NCI-H146 treated with DMSO at 0.1 percent for 48 hours (cell line): ENCODE results near the gene DMD.

Experiments
- DNase-seq: peaks from one replicate; lab custom pipeline; 2025; ENCODE audit not compliant: unreplicated experiment; lab: John Stamatoyannopoulos, UW

Gene DMD

GRCh38 chrX:31796624-31797023 lies 1414.7 kb downstream of the DMD start:
- no peak for DNase-seq

- no peak for DNase-seq
Observed at GRCh38 chrX:31747411-31747810, 1463.9 kb downstream of the DMD start.

- DNase-seq = no peak
Observed at GRCh38 chrX:31743004-31743403, 1468.3 kb downstream of the DMD start.

GRCh38 chrX:31717474-31717873 lies 1493.9 kb downstream of the DMD start:
- no peak for DNase-seq

GRCh38 chrX:31715675-31716074 lies 1495.7 kb downstream of the DMD start:
- no peak for DNase-seq

GRCh38 chrX:31714797-31715196 lies 1496.6 kb downstream of the DMD start:
- no peak for DNase-seq

GRCh38 chrX:31713120-31713519 lies 1498.2 kb downstream of the DMD start:
- DNase-seq = no peak

- no peak for DNase-seq
Observed at GRCh38 chrX:31711166-31711565, 1500.2 kb downstream of the DMD start.

GRCh38 chrX:31708116-31708515 lies 1503.2 kb downstream of the DMD start:
- DNase-seq = no peak

GRCh38 chrX:31706466-31706865 lies 1504.9 kb downstream of the DMD start:
- DNase-seq = no peak

- DNase-seq = no peak
Observed at GRCh38 chrX:31705816-31706215, 1505.5 kb downstream of the DMD start.

GRCh38 chrX:31704938-31705337 lies 1506.4 kb downstream of the DMD start:
- DNase-seq = no peak

GRCh38 chrX:31702222-31702621 lies 1509.1 kb downstream of the DMD start:
- DNase-seq = no peak

GRCh38 chrX:31697294-31697916 lies 1513.9 kb downstream of the DMD start:
- no peak for DNase-seq

GRCh38 chrX:31679861-31680260 lies 1531.5 kb downstream of the DMD start:
- DNase-seq = no peak

GRCh38 chrX:31670245-31670644 lies 1541.1 kb downstream of the DMD start:
- no peak for DNase-seq

- DNase-seq = no peak
Observed at GRCh38 chrX:31665454-31665853, 1545.9 kb downstream of the DMD start.

- DNase-seq = no peak
Observed at GRCh38 chrX:31663172-31663571, 1548.2 kb downstream of the DMD start.

GRCh38 chrX:31661280-31661810 lies 1550.0 kb downstream of the DMD start:
- no peak for DNase-seq

GRCh38 chrX:31658360-31658759 lies 1553.0 kb downstream of the DMD start:
- peak; percentile 0 for DNase-seq

- DNase-seq = no peak
Observed at GRCh38 chrX:31656013-31656412, 1555.3 kb downstream of the DMD start.

GRCh38 chrX:31653422-31653821 lies 1557.9 kb downstream of the DMD start:
- no peak for DNase-seq

GRCh38 chrX:31652650-31653049 lies 1558.7 kb downstream of the DMD start:
- no peak for DNase-seq
